Measurements from ENCODE around the gene KRTAP10-1. TPM values are rescaled to one million over a fixed set of nuclear protein-coding genes. Genes with fewer than 3 reads are reported as not detected.

KRTAP10-1 gene
- total RNA-seq, 1 experiment from 2014 or later: not detected

GRCh38 chr21:44510109-44510507, 29.9 kb downstream of the KRTAP10-1 start:
- H3K14ac ChIP-seq (ENCODE audit: insufficient read depth, low read length): no peak overlapping the region
- DNase-seq: no peak

More at GRCh38 chr21:44510109-44510507, 29.9 kb downstream of the KRTAP10-1 start:
- no peak overlapping the region for H4K91ac ChIP-seq (ENCODE audit: insufficient read length, low read depth, low read length)
- no peak overlapping the region for H2BK15ac ChIP-seq (ENCODE audit: low read depth, low read length)
- WGBS (ENCODE audit: extremely low coverage, insufficient read length, low lambda C conversion rate): no CpG with 5 or more reads among the region's 18 CpGs
- no peak overlapping the region for H2AK5ac ChIP-seq (ENCODE audit: insufficient read length, low read length)
- H2BK5ac ChIP-seq (ENCODE audit: insufficient read length, low read length): no peak overlapping the region
- peaks cover 0 to 5% of the 10 kb centered on the region in 2 experiments; a peak in 2 of 4 replicates for H3K4me1 Mint-ChIP-seq
- H4K20me1 ChIP-seq (ENCODE audit: control insufficient read depth, insufficient read depth, insufficient read length): peaks cover 5% of the 10 kb centered on the region
- no peak overlapping the region for H2BK120ac ChIP-seq (ENCODE audit: low read depth, low read length, poor library complexity, severe bottlenecking)
- H3K27ac ChIP-seq (ENCODE audit: insufficient read length, low read depth, low read length): no peak overlapping the region
- H3K27ac Mint-ChIP-seq: no peak overlapping the region
- H3K79me1 ChIP-seq (ENCODE audit: insufficient read depth, low read depth, low read length, poor library complexity, severe bottlenecking): no peaks in the 10 kb centered on the region
- H2AFZ ChIP-seq (ENCODE audit: low read length): no peak overlapping the region
- H3K36me3 Mint-ChIP-seq (ENCODE audit: insufficient read depth in 1 of 3, low read depth in 3 of 3): peaks cover 0 to 6% (median 3%) of the 10 kb centered on the region in 3 experiments; a peak in 4 of 7 replicates
- H2BK12ac ChIP-seq (ENCODE audit: insufficient read length, low read depth, low read length): no peak overlapping the region
- H3K79me2 ChIP-seq (ENCODE audit: insufficient read depth, low read length): no peaks in the 10 kb centered on the region
- no peak overlapping the region for H3K4me2 ChIP-seq (ENCODE audit: insufficient read depth, insufficient read length, low read length)
- no peaks in the 10 kb centered on the region for H3K9me3 ChIP-seq (ENCODE audit: control insufficient read depth, low read depth, low read length)
- no peak overlapping the region for H3K23ac ChIP-seq (ENCODE audit: insufficient read length, low read depth, low read length)
- no peak overlapping the region for H4K8ac ChIP-seq (replicated peaks; ENCODE audit: insufficient read length, low read depth, low read length)
- no peak overlapping the region for H3K4me3 Mint-ChIP-seq
- H3T11ph ChIP-seq (ENCODE audit: low read length): no peak overlapping the region
- H3K9ac ChIP-seq (ENCODE audit: extremely low read depth, insufficient read length, low read length): no peak overlapping the region
- no peak overlapping the region for H3K18ac ChIP-seq (ENCODE audit: insufficient read length, low read depth, low read length)
- no peak overlapping the region for H2BK20ac ChIP-seq (ENCODE audit: low read depth, low read length, poor library complexity, severe bottlenecking)
- no peaks in the 10 kb centered on the region for H3K27me3 Mint-ChIP-seq (ENCODE audit: low read depth)
- no peak for TF ChIP-seq CTCF (conservative IDR thresholded peaks at IDR 0.05)
- H3K56ac ChIP-seq (ENCODE audit: insufficient read length, low read depth, low read length): no peak overlapping the region
- H3K27me3 ChIP-seq (ENCODE audit: insufficient read depth, low read length): no peaks in the 10 kb centered on the region
- H3K9me3 Mint-ChIP-seq: no peaks in the 10 kb centered on the region
- no peak overlapping the region for H4K5ac ChIP-seq (ENCODE audit: insufficient read length, low read depth, low read length)
- no peak overlapping the region for H3K4ac ChIP-seq (ENCODE audit: low read depth, low read length)
- no peaks in the 10 kb centered on the region for H3K4me1 ChIP-seq (ENCODE audit: insufficient read depth, low read length)
- no peaks in the 10 kb centered on the region for H3K23me2 ChIP-seq (ENCODE audit: insufficient read length, low read depth, low read length, poor library complexity, severe bottlenecking)
